ENCODE data around the gene HOXA11.

HOXA11 gene

GRCh38 chr7:27191161-27191731 lies 6.2 kb upstream of the HOXA11 start:
- H3K4me1 ChIP-seq (ENCODE audit: low read depth, poor library complexity, severe bottlenecking), result peaks cover 9% of the 10 kb centered on the region
- H3K4me3 ChIP-seq (IDR thresholded peaks at IDR 0.05; ENCODE audit: insufficient read depth, low read depth, low read length), result no peak overlapping the region
- H3K9ac ChIP-seq, result no peak overlapping the region
- H3K36me3 ChIP-seq (ENCODE audit: insufficient read depth), result no peaks in the 10 kb centered on the region
- no peaks in the 10 kb centered on the region for H4K20me1 ChIP-seq (ENCODE audit: insufficient read depth)
- no peak overlapping the region for H2AFZ ChIP-seq (ENCODE audit: low read depth)
- no peak for TF ChIP-seq CTCF (conservative IDR thresholded peaks at IDR 0.05; ENCODE audit: low read depth, low read length)
- H3K27me3 ChIP-seq (ENCODE audit: insufficient read depth, low read depth), result peaks cover 8% of the 10 kb centered on the region; the same call in 1 of the 2 replicates
- H3K79me2 ChIP-seq (ENCODE audit: insufficient read depth, low read depth), result no peaks in the 10 kb centered on the region
- no peak overlapping the region for H3K27ac ChIP-seq
- no peak overlapping the region for H3K4me2 ChIP-seq

- Histone ChIP-seq H3K79me2 (ENCODE audit: insufficient read depth, low read depth) (no peaks in the 10 kb centered on the region), H3K9ac (no peak overlapping the region), H3K27ac (no peak overlapping the region), H3K36me3 (ENCODE audit: insufficient read depth) (no peaks in the 10 kb centered on the region), H4K20me1 (ENCODE audit: insufficient read depth) (no peaks in the 10 kb centered on the region), H3K4me1 (ENCODE audit: low read depth, poor library complexity, severe bottlenecking) (peaks cover 8% of the 10 kb centered on the region), H3K27me3 (ENCODE audit: insufficient read depth, low read depth) (peaks cover 12% of the 10 kb centered on the region; the same call in 1 of the 2 replicates), H2AFZ (ENCODE audit: low read depth) (no peak overlapping the region), H3K4me3 (IDR thresholded peaks at IDR 0.05; ENCODE audit: insufficient read depth, low read depth, low read length) (no peak overlapping the region), H3K4me2 (no peak overlapping the region)
- no peak for TF ChIP-seq CTCF (conservative IDR thresholded peaks at IDR 0.05; ENCODE audit: low read depth, low read length)
Observed at GRCh38 chr7:27189997-27190748, 5.1 kb upstream of the HOXA11 start.

- Histone ChIP-seq H4K20me1 (ENCODE audit: insufficient read depth) (no peaks in the 10 kb centered on the region), H3K79me2 (ENCODE audit: insufficient read depth, low read depth) (no peaks in the 10 kb centered on the region), H3K4me3 (IDR thresholded peaks at IDR 0.05; ENCODE audit: insufficient read depth, low read depth, low read length) (no peak overlapping the region), H3K27ac (no peak overlapping the region), H3K9ac (no peak overlapping the region), H3K4me2 (no peak overlapping the region), H3K36me3 (ENCODE audit: insufficient read depth) (no peaks in the 10 kb centered on the region), H2AFZ (ENCODE audit: low read depth) (no peak overlapping the region), H3K27me3 (ENCODE audit: insufficient read depth, low read depth) (peaks cover 12% of the 10 kb centered on the region; the same call in 1 of the 2 replicates), H3K4me1 (ENCODE audit: low read depth, poor library complexity, severe bottlenecking) (peaks cover 8% of the 10 kb centered on the region)
- no peak for TF ChIP-seq CTCF (conservative IDR thresholded peaks at IDR 0.05; ENCODE audit: low read depth, low read length)
Observed at GRCh38 chr7:27189295-27189996, 4.4 kb upstream of the HOXA11 start.

- Histone ChIP-seq H3K27me3 (ENCODE audit: insufficient read depth, low read depth) (peaks cover 12% of the 10 kb centered on the region; the same call in 1 of the 2 replicates), H3K36me3 (ENCODE audit: insufficient read depth) (no peaks in the 10 kb centered on the region), H3K79me2 (ENCODE audit: insufficient read depth, low read depth) (no peaks in the 10 kb centered on the region), H3K4me2 (no peak overlapping the region), H2AFZ (ENCODE audit: low read depth) (no peak overlapping the region), H4K20me1 (ENCODE audit: insufficient read depth) (no peaks in the 10 kb centered on the region), H3K9ac (no peak overlapping the region), H3K4me1 (ENCODE audit: low read depth, poor library complexity, severe bottlenecking) (peaks cover 8% of the 10 kb centered on the region), H3K27ac (no peak overlapping the region), H3K4me3 (IDR thresholded peaks at IDR 0.05; ENCODE audit: insufficient read depth, low read depth, low read length) (no peak overlapping the region)
- no peak for TF ChIP-seq CTCF (conservative IDR thresholded peaks at IDR 0.05; ENCODE audit: low read depth, low read length)
Observed at GRCh38 chr7:27188386-27189294, 3.6 kb upstream of the HOXA11 start.

Measured in KMS-11 (cell line).